RPMI7951 (cell line): ENCODE measurements around the gene POMT2. TPM values are rescaled to one million over a fixed set of nuclear protein-coding genes. Genes with fewer than 3 reads are reported as not detected.

Source experiments
- DNase-seq: peaks from one replicate; pipeline ENCODE4 v3.0.0-alpha.2; 2012; ENCODE audit warnings: low read depth
- total RNA-seq: library from RNA; depleted of rRNA; stranded (reverse); fragments of >200 nt; shearing (Covaris generic); gene quantifications from 2 replicates; pipeline ENCODE4 v1.2.3, GENCODE V29; 2014

POMT2 gene
- total RNA-seq, 1 experiment from 2014 or later, result 10.1 TPM

- no peak for DNase-seq
Measured at GRCh38 chr14:77267937-77268699, 52.6 kb downstream of the POMT2 start.

- DNase-seq, result no peak
Measured at GRCh38 chr14:77266336-77266735, 54.3 kb downstream of the POMT2 start.

GRCh38 chr14:77265561-77266335 is 54.9 kb downstream of the POMT2 start:
- DNase-seq, result no peak

GRCh38 chr14:77265187-77265515 is 55.5 kb downstream of the POMT2 start:
- no peak for DNase-seq

GRCh38 chr14:77264466-77265186 is 56.1 kb downstream of the POMT2 start:
- no peak for DNase-seq

GRCh38 chr14:77260631-77261030 is 60.1 kb downstream of the POMT2 start:
- peak; percentile 3 for DNase-seq

- DNase-seq, result no peak
Measured at GRCh38 chr14:77260199-77260598, 60.5 kb downstream of the POMT2 start.

GRCh38 chr14:77259025-77259715 is 61.5 kb downstream of the POMT2 start:
- no peak for DNase-seq

- no peak for DNase-seq
Measured at GRCh38 chr14:77258566-77258965, 62.1 kb downstream of the POMT2 start.

GRCh38 chr14:77257700-77258099 is 63.0 kb downstream of the POMT2 start:
- no peak for DNase-seq

- DNase-seq, result no peak
Measured at GRCh38 chr14:77256694-77257093, 64.0 kb downstream of the POMT2 start.

- DNase-seq, result no peak
Measured at GRCh38 chr14:77253333-77254190, 67.1 kb downstream of the POMT2 start.

GRCh38 chr14:77251870-77252269 is 68.8 kb downstream of the POMT2 start:
- DNase-seq, result no peak

GRCh38 chr14:77250927-77251326 is 69.8 kb downstream of the POMT2 start:
- DNase-seq, result no peak

- no peak for DNase-seq
Measured at GRCh38 chr14:77249286-77249685, 71.4 kb downstream of the POMT2 start.

GRCh38 chr14:77248666-77249065 is 72.0 kb downstream of the POMT2 start:
- DNase-seq, result peak; percentile 29

GRCh38 chr14:77246784-77247183 is 73.9 kb downstream of the POMT2 start:
- DNase-seq, result no peak

GRCh38 chr14:77245820-77246219 is 74.9 kb downstream of the POMT2 start:
- no peak for DNase-seq

GRCh38 chr14:77243853-77244252 is 76.8 kb downstream of the POMT2 start:
- no peak for DNase-seq

GRCh38 chr14:77242752-77243151 is 77.9 kb downstream of the POMT2 start:
- no peak for DNase-seq

GRCh38 chr14:77241955-77242354 is 78.7 kb downstream of the POMT2 start:
- no peak for DNase-seq
